Lung (tissue), 12 donors: ENCODE results near the gene RBP3. TPM values are rescaled to one million over a fixed set of nuclear protein-coding genes. Genes with fewer than 3 reads are reported as not detected.
A peak's percentile ranks its signal among the peaks of the same experiment; 100 is the strongest.

ENCODE experiments used
- ATAC-seq: fragments of 200-7000 bp; cut with Tn5 transposase; one replicate; pipeline ENCODE4 v1.9.1; 2020; ENCODE audit warnings: moderate number of reproducible peaks; ENCODE audit not compliant: insufficient read depth, low FRiP score
- DNase-seq, 3 donors: peaks; one replicate each; pipeline ENCODE4 v3.0.0-alpha.2; 2013 to 2017
- H3K27ac ChIP-seq, 2 donors: one replicate each; pipeline ENCODE4 v1.5.1; 2013; ENCODE audit warnings: mild to moderate bottlenecking in 2 of 2, moderate library complexity in 2 of 2, control low read depth in 1 of 2, inconsistent platforms in 1 of 2, low read depth in 1 of 2, low read length in 1 of 2
- H3K27me3 ChIP-seq, 3 donors: one replicate each; pipeline ENCODE4 v1.5.1; 2013; ENCODE audit warnings: low read length in 2 of 3; ENCODE audit not compliant: control insufficient read depth in 3 of 3, insufficient read depth in 3 of 3
- H3K36me3 ChIP-seq, 4 donors: one replicate each; pipeline ENCODE4 v1.5.1; 2013; ENCODE audit warnings: low read length in 4 of 4, mild to moderate bottlenecking in 1 of 4, moderate library complexity in 1 of 4; ENCODE audit not compliant: control insufficient read depth in 4 of 4, insufficient read depth in 4 of 4
- H3K4me1 ChIP-seq, 5 donors: one replicate each; pipeline ENCODE4 v1.5.1; 2013; ENCODE audit warnings: low read length in 5 of 5, mild to moderate bottlenecking in 2 of 5, moderate library complexity in 1 of 5; ENCODE audit not compliant: control insufficient read depth in 5 of 5, insufficient read depth in 5 of 5
- H3K4me3 ChIP-seq: one replicate; pipeline ENCODE4 v1.5.1; 2013; ENCODE audit warnings: mild to moderate bottlenecking, control low read depth, moderate library complexity
- H3K9ac ChIP-seq, 2 donors: one replicate each; pipeline ENCODE4 v1.5.1; 2013; ENCODE audit warnings: low read length in 2 of 2, control low read depth in 1 of 2; ENCODE audit not compliant: insufficient read depth in 1 of 2
- H3K9me3 ChIP-seq, 4 donors: one replicate each; pipeline ENCODE4 v1.5.1; 2013; ENCODE audit warnings: low read length in 3 of 4, mild to moderate bottlenecking in 1 of 4, moderate library complexity in 1 of 4; ENCODE audit not compliant: control insufficient read depth in 4 of 4, insufficient read depth in 3 of 4
- CTCF ChIP-seq: IDR thresholded peaks from 2 replicates; pipeline ENCODE4 v1.5.1; 2012; ENCODE audit warnings: mild to moderate bottlenecking; ENCODE audit errors: control extremely low read depth, extremely low read depth
- WGBS, 2 donors: extraction: QIAGEN DNeasy Blood & Tissue Kit; methylation state at CpG; one replicate each; pipeline ENCODE4 v1.1.7; 2013; 5-methylcytosine and 5-hydroxymethylcytosine counted together
- polyA plus RNA-seq, 2 donors: library from polyadenylated mRNA; stranded (reverse); fragments of 200-250 nt; gene quantifications; one replicate each; pipeline ENCODE4 v1.2.1, GENCODE V29; 2013
- total RNA-seq, 2 donors: library from RNA; depleted of rRNA in 1 of 2; stranded (reverse); fragments of >200 nt in 1 of 2; gene quantifications; one replicate each; pipeline ENCODE4 v1.2.1, GENCODE V29; 2014 to 2021
- donor health status: control.
- donor health status: control.
- donor health status: Bipolar disorder and iron deficiency.
- donor health status: healthy.
- donor health status: DM: yes; HTN: yes; CAD: no.

RBP3 gene
- total and polyA plus RNA-seq, 4 donors, result 0.01 TPM; not detected in 3

GRCh38 chr10:47339759-47340607 is 8.2 kb upstream of the RBP3 start:
- ATAC-seq (no peak), DNase-seq (no peak)
- no peak overlapping the region for H3K4me3 ChIP-seq
- H3K36me3 ChIP-seq, result no peaks in the 10 kb centered on the region
- no peak overlapping the region for H3K27ac ChIP-seq
- no peak overlapping the region for H3K9ac ChIP-seq
- WGBS, 2 donors, result 62 to 77% methylated on average over 15 of the region's 15 CpGs
- no peak for TF ChIP-seq CTCF
- H3K4me1 ChIP-seq, result peaks cover 0 to 7% (median 0%) of the 10 kb centered on the region in 5 donors
- H3K27me3 ChIP-seq, result no peaks in the 10 kb centered on the region
- H3K9me3 ChIP-seq, result no peaks in the 10 kb centered on the region

GRCh38 chr10:47340608-47341170 is 7.5 kb upstream of the RBP3 start:
- Histone ChIP-seq H3K9ac (no peak overlapping the region), H3K27ac (no peak overlapping the region), H3K9me3 (no peaks in the 10 kb centered on the region), H3K36me3 (no peaks in the 10 kb centered on the region), H3K4me3 (no peak overlapping the region), H3K4me1 (peaks cover 0 to 7% (median 0%) of the 10 kb centered on the region in 5 donors), H3K27me3 (no peaks in the 10 kb centered on the region)
- DNase-seq, result peak; percentile 51 to 70 (median 63)
- peak; percentile 63 for TF ChIP-seq CTCF
- ATAC-seq, result peak; percentile 83
- WGBS, 2 donors, result 73% methylated on average over 5 of the region's 5 CpGs

- Histone ChIP-seq H3K4me1 (peaks cover 0 to 14% (median 3%) of the 10 kb centered on the region in 5 donors), H3K27me3 (no peaks in the 10 kb centered on the region), H3K9ac (no peak overlapping the region), H3K9me3 (no peaks in the 10 kb centered on the region), H3K4me3 (no peak overlapping the region), H3K36me3 (no peaks in the 10 kb centered on the region), H3K27ac (no peak overlapping the region)
- TF ChIP-seq CTCF, result no peak
- DNase-seq (peak in 1 of 3 donors; percentile 3), ATAC-seq (no peak)
- WGBS, 2 donors, result 89% methylated on average over 13 of the region's 13 CpGs
These were observed 2.9 kb upstream of the RBP3 start for GRCh38 chr10:47344996-47345870.
